ENCODE measurements around the gene LIN9. TPM values are rescaled to one million over a fixed set of nuclear protein-coding genes. Genes with fewer than 3 reads are reported as not detected.
A peak's percentile ranks its signal among the peaks of the same experiment; 100 is the strongest.
"Not testable (repeated sequence)": the region's sequence is repeated elsewhere in the genome, so short reads cannot be mapped to it uniquely, and the experiment has no call there.

LIN9 gene
- total RNA-seq, 1 donor from 2014 or later: 20.4 TPM

DNA sequence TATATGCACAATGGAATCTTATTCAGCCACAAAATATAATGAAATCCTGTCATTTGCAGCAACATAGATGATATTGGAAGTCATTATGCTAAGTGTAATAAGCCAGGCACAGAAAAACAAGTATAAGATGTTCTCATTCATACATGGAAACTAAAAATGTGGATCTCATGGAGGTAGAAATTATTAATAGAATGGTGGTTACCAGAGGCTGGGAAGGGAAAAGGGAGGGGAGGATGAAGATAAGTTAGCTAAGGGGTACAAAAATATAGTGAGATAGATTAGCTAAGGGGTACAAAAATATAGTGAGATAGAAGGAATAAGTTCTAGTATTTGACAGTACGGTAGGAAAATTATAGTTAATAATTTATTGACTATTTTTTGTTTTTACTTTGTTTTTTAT lies 27.9 kb downstream of the LIN9 start:
- ATAC-seq (peak; percentile 60), DNase-seq (no peak)
- intact Hi-C loops (cut with micrococcal nuclease): no loop called here

DNA sequence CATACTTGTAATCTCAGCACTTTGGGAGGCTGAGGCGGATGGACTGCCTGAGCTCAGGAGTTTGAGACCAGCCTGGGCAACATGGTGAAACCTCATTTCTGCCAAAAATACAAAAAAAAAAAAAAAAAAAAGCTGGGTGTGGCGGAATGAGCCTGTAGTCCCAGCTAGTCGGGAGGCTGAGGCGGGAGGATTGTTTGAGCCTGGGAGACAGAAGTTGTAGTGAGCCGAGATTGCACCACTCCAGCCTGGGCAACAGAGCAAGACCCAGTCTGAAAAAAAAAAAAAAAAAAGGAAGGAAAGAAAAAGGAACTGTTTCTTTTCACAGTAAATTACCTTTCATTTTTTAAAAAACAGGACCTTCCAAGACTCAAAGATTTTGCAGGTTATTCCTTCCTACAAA lies 29.5 kb downstream of the LIN9 start:
- ATAC-seq (no peak), DNase-seq (no peak)
- intact Hi-C loops (cut with micrococcal nuclease): no loop called here

DNA sequence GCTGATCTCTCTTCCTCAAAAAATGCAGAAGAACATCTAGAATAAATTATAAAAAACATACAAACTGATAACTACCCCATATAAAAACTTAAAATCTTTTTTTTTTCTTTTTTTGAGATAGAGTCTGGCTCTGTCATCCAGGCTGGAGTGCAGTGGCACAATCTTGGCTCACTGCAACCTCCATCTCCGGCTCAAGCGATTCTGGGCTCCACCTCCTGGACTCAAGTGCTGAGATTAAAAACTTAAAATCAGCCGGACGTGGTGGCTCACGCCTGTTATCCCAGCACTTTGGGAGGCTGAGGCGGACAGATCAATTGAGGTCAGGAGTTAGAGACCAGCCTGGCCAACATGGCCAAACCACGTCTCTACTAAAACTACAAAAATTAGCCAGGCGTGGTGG lies 31.1 kb downstream of the LIN9 start:
- no peak for ATAC-seq
- no peak for DNase-seq
- intact Hi-C loops (cut with micrococcal nuclease): no loop called here

DNA sequence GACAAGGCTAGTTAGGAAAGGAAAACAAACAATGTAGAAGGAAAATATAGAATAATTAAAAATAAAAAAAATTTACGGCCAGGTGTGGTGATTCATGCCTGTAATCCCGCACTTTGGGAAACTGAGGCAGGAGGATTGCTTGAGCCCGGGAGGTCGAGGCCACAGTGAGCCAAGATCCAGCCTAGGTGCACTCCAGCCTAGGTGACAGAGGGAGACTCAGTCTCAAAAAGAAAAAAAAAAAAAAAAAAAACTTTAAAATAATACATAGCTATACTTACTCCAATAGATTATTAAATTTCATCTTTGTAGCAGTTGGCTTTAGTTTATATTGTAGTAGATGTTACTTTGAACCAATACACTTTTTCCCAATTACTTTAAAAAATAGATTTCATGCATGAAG lies 32.0 kb downstream of the LIN9 start:
- intact Hi-C loops (cut with micrococcal nuclease): no loop called here
- DNase-seq (no peak), ATAC-seq (no peak)

DNA sequence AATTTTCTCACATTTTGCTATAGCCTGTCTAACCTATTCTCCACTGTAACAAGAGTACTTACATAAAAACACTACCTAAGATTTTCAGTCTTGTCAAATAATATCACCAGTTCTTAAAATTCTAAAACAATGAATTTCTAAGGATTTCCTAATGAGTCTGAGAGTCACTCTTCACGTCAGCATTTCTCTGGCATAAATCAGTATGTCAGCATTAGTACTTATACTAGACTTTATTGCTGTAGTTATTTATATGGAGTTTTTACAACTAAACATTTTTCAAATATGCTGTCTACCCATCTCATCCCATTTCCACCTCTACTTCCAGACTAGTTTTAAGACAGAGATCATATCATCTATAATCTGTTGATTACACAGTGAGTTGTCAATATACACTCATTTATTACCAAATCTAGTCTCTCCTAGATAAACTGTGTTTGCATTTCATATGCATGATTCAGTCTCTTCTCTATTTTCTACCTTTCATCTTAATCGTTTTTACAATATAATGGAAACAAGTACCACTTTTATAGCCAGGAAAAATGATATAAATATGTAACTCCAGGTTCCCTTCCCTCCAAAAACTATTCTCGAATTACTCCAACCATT lies 32.8 kb downstream of the LIN9 start:
- ATAC-seq: no peak
- DNase-seq: no peak
- intact Hi-C loops (cut with micrococcal nuclease): no loop called here

DNA sequence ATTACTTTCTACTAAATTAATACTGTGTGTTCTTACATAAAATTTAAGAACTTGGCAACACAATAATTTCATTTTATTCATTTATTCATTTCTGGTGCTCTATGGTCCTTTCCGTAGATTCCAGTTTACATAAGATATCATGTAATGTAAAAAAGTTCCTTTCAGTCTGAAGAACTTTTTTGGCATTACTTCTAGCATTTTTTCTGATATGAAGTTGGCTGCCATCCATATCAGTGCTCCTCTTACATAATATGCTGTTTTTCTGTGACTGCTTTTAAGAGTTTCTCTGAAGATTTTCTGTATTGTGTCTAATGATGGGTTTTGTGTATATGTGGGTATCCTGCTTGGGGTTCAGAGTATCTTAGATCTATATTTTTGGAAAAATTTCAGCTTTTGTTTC lies 34.8 kb downstream of the LIN9 start:
- ATAC-seq (no peak), DNase-seq (no peak)
- intact Hi-C loops (cut with micrococcal nuclease): no loop called here

DNA sequence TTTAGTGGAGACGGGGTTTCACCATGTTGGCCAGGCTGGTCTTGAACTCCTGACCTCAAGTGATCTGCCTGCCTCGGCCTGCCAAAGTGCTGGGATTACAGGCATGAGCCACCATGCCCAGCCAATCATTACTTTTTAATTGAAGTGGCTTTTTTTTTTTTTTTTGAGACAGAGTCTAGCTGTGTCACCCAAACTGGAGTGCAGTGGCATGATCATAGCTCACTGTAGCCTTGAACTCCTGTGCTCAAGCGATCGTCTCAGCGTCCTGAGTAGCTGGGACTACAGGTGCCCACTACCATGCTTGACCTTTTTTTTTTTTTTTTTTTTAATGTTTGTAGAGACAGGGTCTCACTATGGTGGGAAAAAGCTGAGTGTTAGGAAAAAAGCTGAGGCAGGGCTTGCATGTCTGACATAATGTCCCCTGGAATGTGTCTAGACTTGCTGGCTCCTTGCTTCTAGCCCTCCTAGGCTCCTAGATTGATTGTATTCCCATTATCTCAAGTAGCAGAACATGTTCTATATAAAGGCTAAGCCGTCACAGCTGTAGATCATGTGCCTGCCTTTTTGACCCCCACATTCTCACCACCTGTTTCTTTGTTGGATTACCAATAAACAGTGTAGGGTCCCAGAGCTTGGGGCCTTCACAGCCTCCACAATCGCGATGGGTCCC lies 36.6 kb downstream of the LIN9 start:
- intact Hi-C loops (cut with micrococcal nuclease); DNase-seq: not testable (repeated sequence)
- ATAC-seq: peak; percentile 76

DNA sequence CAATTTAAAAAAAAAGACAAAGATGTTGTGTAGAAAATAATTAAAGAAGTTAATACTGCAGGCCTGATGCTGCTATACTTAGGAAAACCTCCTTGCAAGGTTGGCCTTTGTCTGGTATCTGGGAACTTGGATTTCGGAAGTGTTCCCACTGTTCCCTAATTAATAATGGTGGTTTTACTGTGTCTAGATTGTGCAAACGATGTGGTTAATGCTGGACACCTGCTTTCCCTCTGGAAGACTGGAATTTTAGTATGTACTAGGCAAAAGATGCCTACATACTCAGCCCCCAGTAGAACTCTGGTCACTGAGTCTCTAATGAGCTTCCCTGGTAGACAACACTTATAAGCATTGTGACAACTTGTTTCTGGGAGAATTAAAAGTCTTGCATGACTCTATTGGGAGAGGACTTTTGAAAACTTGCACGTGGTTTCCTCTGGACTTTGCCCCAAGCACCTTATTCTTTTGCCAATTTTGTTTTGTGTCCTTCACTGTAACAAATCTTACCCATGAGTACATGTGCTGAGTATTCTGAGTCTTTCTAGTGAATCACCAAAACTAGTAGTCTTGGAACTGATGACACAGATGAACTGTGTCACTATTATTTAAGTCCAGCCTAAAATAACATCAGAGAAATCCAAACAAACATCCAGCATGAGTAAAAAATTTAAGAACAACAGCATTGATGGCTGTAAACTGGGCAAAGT lies 40.4 kb downstream of the LIN9 start:
- DNase-seq: no peak
- intact Hi-C loops (cut with micrococcal nuclease): no loop called here
- no peak for ATAC-seq

DNA sequence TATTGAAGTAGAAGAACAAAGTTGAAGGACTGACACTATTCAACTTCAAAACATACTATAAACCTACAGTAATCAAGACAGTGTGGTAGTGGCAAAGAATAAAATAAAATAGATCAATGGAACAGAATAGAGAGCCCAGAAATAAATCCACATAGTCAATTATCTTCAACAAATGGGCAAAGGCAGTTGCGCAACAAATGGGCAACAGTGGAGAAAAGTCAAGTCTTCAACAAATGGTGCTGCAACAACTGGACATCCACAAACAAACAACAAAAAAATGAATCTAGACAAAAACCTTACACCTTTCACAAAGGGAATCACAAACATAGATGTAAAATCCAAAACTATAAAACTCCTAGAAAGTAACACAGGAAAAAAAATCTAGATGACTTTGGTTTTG lies 47.1 kb downstream of the LIN9 start:
- intact Hi-C loops (cut with micrococcal nuclease): no loop called here
- DNase-seq: no peak
- ATAC-seq: no peak

DNA sequence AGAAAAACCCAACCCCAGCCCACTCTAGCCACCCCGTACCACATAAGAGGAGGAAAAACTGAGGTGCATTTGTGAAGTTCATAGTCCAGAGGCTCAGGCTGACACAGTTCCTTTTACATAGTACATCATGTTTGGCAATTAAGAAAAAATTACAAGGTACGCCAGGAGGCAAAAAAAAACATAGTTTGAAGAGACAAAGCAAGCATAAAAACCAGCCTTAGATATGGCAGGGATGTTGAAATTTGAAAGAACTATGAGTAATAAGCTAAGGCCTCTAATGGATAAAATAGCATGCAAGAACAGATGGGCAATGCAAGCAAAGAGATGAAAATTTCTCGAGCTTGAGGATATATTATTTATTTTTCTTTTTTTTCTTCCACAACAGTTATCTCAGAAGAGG lies 53.6 kb downstream of the LIN9 start:
- intact Hi-C loops (cut with micrococcal nuclease): no loop called here
- ATAC-seq (no peak), DNase-seq (no peak)

DNA sequence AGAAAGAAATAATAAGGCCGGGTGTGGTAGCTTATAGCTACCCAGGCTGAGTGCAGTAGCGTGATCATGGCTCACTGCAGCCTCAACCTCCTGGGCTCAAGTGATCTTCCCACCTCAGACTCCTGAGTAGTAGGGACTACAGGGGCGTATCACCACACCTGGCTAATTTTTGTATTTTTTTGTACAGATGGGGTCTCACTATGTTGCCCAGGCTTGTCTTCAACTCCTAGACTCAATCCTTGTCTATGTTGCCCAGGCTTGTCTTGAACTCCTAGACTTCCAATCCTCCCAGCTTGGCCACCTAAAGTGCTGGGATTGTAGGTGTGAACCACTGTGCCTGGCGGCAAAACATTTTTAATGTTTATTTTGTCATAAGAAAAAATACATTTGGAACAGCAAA lies 55.0 kb downstream of the LIN9 start:
- DNase-seq: no peak
- ATAC-seq: no peak
- intact Hi-C loops (cut with micrococcal nuclease): no loop called here

DNA sequence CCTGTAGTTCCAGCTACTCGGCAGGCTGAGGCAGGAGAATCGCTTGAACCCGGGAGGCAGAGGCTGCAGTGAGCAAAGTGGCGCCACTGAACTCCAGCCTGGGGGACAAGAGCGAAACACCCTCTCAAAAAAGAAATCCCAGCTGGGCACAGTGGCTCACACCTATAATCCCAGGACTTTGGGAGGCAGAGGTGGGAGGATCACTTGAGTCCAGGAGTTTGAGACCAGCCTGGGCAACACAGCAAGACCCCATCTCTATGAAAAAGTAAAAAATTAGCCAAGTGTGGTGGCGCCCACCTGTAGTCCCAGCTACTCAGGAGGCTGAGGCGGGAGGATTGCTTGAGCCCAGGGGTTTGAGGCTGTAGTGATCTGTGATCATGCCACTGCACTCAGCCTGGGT lies 56.1 kb downstream of the LIN9 start:
- intact Hi-C loops (cut with micrococcal nuclease); ATAC-seq; DNase-seq: not testable (repeated sequence)

DNA sequence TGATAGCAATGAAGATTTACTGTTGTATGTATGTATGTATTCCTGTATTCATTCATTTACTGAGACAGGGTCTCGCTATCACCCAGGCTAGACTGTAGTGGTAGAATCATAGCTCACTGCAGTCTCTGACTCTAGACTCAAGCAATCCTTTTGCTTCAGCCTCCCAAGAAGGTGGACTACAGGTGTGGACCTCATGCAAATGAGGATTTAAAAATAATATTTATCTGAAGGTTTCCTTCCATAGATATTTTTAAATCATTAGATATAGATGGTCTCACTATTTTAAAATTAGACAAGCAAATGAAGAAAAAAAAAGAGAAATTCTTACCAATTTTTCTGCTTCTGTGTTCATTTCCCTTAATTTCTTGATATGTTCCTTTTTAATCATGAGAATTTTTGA lies 58.5 kb downstream of the LIN9 start:
- DNase-seq (no peak), ATAC-seq (no peak)
- intact Hi-C loops (cut with micrococcal nuclease): no loop called here

DNA sequence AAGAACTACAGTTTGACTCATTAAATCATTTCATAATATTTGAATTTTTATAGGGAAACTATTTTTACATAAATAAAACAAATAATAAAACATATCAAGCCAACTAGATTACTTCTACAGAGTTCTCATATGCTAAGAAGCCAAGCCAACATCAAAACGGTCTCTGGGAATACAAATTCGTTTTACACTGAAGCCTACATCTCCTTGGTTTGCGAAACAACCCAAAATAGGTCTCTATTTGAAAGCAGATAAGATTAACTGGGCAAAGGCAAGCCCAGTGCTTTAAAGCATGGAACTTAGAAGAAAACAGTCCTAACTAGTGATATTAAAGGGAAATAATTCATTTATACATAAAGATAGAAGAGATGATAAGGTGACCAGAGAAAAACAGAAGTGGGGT lies 60.2 kb downstream of the LIN9 start:
- DNase-seq (no peak), ATAC-seq (no peak)
- intact Hi-C loops (cut with micrococcal nuclease): no loop called here

DNA sequence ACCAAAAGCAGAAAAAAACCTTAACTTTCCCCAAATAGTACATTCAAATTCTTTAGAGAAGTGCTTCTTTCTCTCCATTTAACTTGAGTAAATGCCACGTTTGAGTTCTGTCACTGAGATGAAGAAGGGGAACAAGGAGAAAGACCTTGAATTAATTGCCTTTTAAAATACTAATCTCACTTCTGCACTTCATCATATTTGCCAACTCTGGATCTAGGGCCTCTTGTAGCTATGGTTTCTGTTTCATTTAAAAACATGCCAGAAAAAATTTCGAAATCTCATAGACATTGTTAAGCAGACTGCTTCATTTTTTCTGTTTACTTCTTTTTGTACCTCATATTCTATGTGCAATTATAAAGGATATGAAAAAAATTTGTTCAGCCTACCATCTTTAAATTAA lies 60.9 kb downstream of the LIN9 start:
- DNase-seq: no peak
- intact Hi-C loops (cut with micrococcal nuclease): no loop called here
- no peak for ATAC-seq

DNA sequence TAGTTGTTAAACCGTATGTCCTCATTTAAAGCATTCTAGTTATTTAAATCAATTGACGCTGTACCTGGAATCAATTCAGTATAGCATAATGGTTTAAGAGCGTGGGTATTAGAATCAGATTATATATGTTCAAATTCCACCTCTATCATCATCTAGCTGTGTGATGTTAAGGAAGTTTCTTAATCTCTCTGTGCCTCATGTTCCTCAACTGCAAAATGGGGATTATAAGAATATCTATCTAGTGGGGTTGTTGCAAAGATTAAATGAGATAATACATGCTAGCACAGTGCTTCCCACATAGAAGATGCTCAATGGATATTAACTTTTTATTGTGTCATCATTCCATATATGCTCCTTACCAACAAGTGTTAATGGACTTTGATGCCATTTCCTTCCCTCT lies 69.5 kb downstream of the LIN9 start:
- ATAC-seq: no peak
- intact Hi-C loops (cut with micrococcal nuclease): no loop called here
- DNase-seq: no peak

DNA sequence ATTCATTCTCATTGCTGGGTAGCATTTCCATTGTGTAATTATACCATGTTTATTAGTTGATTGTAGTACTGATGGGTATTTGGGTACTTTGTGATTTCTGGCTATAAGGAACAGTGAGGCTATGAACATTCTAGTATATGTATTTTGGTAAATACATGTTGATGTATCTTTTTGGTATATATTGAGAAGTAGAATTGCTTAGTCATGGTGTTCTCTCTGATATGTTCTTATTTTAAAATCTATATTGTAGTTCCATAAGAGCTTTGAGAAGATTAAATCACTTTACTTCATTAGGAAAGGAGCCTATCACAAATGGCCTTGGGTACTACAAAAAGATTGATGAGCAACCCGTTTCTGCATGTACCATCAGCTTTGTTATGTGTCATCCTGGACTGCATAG lies 72.1 kb downstream of the LIN9 start:
- intact Hi-C loops (cut with micrococcal nuclease): no loop called here
- ATAC-seq (no peak), DNase-seq (no peak)

DNA sequence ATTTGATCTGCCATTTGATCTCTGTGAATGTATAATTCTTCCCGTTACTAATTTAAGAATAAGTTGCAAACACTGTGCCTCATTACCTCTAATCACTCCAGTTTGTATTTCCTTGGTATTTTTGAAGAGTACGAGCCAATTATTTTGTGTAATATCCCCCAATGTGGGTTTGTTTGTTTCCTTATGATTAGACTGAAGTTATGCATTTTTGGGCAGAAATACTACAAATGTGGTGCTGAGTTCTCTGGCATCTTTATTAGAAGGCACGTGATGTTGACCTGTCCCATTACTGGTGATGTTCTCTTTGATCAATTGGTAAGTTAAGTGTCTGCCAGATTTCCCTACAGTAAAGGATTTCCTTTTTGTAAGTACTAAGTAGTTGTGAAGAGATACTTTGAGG lies 75.2 kb downstream of the LIN9 start:
- DNase-seq (no peak), ATAC-seq (no peak)
- intact Hi-C loops (cut with micrococcal nuclease): no loop called here

DNA sequence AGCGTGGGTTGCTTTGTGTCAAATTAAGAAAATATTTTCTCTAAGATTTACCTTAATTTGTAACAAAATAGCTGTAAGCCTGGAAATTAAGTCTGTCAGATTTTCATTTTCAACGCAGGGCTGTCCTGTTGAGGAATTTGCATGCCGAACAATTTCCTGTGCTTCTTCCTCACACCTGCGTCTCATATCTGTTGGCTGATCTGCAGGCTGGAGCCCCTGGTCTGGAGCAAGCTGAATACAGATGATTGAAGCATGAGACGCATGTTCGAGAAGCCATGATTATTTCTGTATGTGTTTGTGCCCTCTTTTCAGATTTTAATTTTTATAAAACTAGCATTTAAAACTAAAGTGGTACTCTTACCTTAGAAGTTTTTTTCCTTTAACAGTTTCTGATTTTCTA lies 75.7 kb downstream of the LIN9 start:
- intact Hi-C loops (cut with micrococcal nuclease): no loop called here
- ATAC-seq: no peak
- DNase-seq: no peak

DNA sequence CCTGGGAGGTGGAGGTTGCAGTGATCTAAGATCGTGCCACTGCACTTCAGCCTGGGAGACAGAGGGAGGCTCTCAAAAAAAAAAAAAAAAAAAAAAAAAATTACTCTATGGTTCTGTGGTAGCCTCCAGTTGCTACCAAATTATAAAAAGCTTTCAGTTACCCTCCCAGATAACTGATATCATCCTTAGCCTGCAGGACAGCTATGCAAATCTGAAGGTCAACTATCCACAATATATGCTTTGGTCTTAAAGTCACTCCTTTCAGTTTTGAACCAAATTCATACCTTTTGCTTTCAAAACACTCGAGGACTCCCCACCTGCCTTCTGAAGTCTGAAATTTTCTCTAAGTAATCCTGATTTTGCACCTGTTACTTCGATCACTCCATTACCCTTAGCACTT lies 82.4 kb downstream of the LIN9 start:
- DNase-seq (no peak), ATAC-seq (no peak)
- intact Hi-C loops (cut with micrococcal nuclease): no loop called here

DNA sequence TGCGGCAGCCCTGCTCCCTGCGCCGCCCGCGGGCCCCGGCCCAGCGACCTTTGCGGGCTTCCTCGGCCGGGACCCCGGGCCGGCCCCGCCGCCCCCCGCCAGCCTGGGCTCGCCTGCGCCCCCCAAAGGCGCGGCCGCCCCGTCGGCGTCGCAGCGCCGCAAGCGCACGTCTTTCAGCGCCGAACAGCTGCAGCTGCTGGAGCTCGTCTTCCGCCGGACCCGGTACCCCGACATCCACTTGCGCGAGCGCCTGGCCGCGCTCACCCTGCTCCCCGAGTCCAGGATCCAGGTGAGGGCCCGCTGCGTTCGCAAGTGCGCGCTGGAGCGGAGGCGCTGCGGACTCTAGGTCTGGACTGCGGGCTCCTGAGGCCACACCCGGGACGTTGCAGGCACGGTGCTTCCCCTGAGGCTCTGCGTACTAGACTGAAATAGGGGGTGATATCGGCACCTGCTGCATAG lies 85.1 kb downstream of the LIN9 start:
- peak; percentile 50 for ATAC-seq
- intact Hi-C loops (cut with micrococcal nuclease): no loop called here
- DNase-seq: peak; percentile 39

All from left ventricle myocardium superior (tissue), 1 donor.